NOMO-1 treated with DMSO at 0.1 percent for 48 hours (cell line): ENCODE results near the gene SMARCAD1.
"Not testable (repeated sequence)": the region's sequence is repeated elsewhere in the genome, so short reads cannot be mapped to it uniquely, and the experiment has no call there.

Source experiments
- DNase-seq: peaks from one replicate; lab custom pipeline; 2025; ENCODE audit not compliant: unreplicated experiment; lab: John Stamatoyannopoulos, UW

SMARCAD1 gene

DNA sequence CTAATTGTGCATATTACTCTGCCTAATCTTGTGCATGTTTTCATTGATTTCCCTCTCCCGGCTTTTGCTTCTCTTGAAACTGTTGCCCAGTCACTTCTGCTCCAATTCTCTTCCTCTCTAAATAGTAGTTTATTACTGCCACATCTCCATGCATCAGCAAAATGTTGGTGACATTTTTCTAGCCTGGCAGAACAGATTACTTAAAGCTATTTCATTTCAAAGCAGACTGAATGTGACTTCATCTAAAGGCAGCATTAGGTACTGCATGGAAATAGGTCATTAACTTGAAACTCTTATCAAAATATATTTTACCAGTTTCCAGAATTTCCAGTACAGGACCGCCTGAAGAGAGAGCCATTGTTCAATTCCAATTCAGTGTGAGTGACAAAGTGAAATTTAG, 82.6 kb downstream of the SMARCAD1 start:
- DNase-seq: no peak

DNA sequence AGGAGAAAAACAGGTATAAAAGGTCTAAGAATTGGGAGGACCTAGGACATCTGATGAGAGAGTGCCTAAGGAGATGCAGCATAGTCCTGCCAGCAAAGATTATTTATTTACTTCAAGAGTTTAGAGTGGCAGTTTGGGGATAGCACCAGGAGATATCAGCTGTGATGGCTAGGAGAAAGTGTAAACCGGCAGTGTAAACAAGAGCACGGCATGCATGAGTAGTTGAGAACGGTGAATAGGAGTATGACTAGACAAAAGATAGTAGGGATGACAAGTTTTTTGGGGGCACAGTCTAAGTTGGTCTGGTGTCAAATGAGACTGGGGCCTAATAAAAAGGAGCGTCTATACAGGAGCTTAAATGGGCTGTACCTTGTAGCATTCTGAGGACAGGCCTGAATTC, 86.3 kb downstream of the SMARCAD1 start:
- DNase-seq: not testable (repeated sequence)

DNA sequence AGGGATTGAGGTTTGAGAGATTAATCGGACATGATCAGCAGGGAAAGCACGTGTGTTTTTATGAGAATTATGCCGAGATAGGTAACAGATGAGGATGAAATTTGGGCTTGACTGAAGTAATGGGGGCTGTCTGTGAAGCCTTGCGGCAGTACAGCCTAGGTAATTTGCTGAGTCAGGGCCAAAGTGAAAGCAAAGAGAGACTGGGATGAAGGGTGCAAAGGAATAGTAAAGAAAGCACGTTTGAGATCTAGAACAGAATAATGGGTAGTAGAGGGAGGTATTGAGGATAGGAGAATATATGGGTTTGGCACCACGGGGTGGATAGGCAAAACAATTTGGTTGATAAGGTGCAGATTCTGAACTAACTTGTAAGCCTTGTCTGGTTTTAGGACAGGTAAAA, 87.8 kb downstream of the SMARCAD1 start:
- not testable (repeated sequence) for DNase-seq

DNA sequence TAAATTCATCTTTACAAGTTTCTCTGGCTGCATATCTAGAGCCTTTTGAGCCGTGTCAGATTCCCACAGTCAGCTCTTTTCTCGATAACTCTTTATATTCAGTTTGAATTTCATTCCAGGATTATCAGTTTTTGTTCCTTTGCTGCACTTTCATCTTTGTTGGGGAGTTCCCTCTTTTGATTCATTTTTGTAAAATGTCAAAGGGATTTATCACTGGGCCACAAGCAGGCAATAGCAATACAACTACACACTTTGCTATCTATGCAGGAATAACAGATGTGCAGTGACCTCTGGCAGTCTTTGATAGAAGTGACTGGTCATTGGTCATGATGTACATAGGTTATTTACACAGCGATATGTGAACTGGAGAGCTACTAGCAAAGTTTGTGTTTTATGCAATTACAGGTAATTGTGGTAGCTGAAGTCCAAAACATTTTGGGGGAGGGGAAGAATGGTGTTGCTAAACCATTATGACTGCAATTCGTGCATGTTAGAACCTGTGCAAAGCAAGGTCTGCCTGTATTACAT, 91.1 kb downstream of the SMARCAD1 start:
- no peak for DNase-seq

DNA sequence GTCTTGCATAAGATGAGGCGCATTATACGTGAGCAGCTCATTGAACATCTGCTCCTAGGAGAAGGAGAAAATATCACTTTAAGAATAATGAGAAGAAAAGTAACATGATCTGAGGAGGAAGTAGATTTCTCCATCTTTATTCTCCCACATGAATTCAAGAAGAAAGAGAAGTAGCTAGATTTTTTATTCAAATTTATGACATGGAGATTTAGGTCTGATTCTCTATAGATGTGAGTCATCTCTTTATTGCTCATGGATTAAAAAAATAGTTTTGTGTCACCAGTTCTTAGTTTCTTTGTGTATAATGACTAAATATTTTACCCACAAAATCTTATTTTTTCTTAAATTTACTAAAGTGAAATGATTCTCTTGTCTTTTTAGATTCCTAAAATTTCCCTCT, 94.5 kb downstream of the SMARCAD1 start:
- DNase-seq: no peak

DNA sequence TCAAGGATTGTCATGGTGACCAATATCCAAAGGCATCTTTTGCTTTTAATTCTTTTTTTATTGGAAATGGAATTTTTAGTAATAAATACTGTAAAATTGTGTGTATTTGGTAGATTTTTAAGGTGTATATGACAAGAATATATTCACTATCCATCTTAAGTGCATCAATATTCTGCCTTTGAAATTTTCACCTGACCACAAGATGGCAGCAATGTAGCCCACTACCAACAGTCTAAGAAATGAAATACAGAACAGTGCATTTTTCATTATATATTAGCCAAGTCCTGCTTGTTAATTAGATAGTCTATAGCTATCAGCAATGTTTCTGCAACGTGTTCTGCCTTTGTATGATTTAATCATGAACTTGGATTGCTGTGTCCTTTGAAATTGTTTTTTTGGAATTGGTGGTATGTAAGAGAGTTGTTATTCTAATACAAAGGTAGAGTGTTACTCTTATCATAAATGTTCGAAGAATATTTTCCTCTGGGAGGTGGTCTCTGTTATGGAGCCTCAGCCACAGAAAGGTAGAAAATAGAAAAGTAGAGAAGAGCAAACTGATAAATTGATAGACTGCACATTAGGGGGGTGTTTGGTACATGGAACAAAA, 96.8 kb downstream of the SMARCAD1 start:
- peak; percentile 3 for DNase-seq

DNA sequence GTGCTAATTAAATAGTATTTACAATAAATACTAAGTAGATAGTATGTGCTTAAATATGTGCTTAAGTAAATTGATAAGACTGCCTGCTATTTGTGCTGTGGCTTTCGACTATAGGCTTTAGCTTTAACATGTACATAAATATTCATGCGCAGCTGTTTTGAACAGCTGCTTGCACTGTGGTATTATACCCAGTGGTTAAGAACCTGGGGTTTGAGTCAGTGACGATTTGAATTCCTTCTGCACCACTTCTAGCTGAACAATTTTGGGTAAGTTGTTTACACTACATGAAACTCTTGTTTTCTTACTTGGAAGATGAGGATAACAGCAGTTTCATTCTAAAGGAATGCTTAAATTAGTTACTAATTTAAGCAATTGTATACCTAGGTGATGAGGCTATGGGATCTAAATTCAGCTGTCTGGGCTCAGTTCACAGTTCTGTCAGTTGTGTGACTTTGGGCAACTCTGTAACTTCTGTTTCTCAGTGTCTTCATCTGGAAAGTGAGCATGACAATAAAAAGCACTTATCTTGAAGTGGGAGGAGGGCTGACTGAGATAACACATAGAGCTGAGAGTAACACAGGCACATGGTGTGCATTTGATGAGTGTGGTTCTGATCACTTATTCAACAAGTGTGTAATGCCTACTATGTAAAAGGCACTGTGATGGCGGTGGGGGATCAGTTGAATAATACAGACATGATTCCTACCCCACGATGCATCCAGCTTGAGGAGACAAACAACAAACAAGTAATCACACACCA, 98.0 kb downstream of the SMARCAD1 start:
- no peak for DNase-seq

DNA sequence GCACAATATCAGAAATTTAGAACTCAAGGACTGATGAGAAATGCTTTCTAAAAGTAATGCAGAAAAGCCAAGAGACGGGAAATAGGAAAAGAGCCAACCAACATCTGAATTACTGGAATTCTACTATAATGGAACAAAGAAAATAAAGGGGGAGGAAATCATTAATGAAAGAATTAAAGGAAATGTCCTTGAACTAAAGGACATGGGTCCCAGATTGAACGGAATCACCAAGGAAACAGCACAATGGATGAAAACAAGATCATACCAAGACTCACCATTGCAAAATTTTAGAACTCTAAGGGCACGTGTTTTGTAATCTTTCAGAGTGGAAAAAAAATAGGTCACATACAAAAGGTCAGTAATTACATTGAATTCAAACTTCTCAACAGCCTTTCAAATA, 99.0 kb downstream of the SMARCAD1 start:
- no peak for DNase-seq

DNA sequence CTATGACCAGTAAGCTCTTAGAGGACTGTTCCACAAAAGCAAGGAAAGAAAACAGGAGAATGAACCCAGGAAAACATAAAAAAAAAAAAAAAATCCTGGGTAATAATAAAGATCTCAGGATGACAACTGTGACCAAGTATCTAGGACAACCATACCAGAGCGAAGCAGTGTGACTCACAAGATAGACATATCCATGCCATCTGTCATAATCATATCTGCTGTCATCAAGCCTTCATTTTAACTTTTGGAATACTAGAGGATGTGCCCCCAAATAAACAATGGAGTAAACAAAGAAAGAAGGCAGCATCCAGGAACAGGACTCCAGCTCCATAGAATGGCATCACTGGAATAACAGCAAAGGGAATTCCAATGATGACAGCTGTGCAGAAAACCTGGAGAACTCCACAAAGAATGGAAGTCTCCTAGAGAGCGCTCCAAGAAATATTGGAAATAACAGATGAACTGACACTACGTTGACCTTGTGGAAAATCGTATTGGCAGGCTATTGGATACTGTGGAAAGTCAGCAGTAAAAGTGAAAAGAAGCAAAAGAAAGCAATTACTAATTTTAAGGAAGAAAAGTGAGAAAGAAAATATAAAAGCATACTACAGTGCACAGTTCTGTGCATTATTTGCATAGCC, 99.7 kb downstream of the SMARCAD1 start:
- DNase-seq: no peak

DNA sequence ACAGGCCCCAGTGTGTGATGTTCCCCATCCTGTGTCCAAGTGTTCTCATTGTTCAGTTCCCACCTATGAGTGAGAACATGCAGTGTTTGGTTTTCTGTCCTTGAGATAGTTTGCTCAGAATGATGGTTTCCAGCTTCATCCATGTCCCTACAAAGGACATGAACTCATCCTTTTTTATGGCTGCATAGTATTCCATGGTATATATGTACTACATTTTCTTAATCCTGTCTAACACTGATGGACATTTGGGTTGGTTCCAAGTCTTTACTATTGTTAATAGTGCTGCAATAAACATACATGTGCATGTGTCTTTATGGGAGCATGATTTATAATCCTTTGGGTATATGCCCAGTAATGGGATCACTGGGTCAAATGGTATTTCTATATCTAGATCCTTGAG, 112.3 kb downstream of the SMARCAD1 start:
- not testable (repeated sequence) for DNase-seq

DNA sequence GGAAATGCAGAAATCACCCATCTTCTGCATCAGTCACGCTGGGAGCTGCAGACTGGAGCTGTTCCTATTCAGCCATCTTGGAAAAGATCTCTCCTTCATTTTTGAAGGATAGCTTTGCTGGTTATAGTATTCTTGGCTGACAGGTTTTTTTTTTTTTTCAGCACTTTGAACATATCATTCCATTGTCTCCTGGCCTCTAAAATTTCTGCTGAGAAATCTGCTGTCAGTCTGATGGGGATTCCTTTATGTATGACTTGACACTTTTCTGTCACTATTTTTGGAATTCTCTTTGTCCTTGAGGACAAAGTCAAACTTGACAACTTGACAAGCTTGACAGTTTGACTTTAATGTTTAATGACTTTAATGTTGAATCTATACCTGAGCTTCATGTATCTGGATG, 118.2 kb downstream of the SMARCAD1 start:
- no peak for DNase-seq

DNA sequence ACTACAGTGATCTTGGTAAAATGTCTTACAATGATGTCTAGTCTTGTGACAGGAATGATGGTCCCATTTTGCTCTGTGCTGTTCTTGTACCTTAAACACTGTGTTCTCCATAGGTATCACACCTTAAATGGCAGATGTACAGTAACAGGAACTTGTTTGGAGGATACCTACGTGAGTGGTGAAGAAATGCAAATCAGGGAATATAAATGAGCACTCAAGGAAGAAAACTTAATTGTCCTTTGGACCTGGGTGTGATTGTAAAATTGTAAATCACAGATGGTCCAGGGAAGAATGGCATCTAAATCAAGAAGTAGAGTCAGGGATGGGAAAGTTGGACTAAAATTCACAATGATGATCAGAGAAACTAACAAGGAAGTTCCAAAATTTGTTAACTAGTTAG, 122.3 kb downstream of the SMARCAD1 start:
- DNase-seq: no peak

DNA sequence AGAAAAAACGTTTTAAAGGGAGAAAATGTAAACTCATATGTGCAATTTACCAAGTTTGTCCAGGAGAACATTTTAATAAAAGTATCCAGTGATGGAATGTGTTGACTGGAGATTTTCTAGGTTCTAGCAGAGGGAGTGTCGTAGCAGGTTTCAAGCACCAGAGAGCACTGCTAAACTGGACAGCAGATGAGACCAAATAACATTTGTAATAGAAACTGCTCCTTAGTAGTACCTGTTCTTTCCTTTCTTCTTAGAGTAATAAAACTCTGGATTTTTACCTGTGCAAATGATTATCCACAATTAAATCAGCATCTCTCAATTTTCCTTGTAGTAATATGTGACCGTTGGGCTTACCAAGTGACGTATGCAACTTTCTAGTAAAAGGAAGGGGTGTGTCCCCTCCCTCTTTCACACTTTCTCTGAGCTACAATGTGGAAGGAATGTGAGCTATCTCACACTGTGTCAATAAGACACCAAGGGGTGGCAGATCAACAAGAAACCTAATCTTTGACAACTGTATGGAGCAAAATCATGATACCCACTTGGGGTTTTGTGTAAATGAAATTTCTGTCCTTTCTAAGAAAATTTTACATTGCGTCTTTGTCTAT, 125.4 kb downstream of the SMARCAD1 start:
- DNase-seq: no peak

DNA sequence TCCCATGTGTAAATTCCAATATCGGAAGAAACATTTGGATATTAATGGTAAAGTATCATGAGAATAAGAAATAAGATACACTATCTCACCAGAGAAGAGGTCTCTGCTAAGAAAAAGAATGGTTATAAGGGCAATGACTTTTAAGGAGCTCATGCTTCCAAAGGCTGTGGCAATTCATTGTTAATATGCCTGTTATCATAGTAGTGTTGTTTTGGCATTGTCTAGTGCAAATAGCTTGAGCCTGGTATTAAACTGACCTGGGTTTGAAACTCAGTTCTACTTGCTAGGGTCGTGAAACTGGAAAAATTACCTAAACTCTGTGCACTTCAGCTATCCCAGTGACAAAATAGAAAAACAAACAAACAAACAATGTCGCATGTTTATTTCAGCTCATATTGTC, 126.2 kb downstream of the SMARCAD1 start:
- no peak for DNase-seq

DNA sequence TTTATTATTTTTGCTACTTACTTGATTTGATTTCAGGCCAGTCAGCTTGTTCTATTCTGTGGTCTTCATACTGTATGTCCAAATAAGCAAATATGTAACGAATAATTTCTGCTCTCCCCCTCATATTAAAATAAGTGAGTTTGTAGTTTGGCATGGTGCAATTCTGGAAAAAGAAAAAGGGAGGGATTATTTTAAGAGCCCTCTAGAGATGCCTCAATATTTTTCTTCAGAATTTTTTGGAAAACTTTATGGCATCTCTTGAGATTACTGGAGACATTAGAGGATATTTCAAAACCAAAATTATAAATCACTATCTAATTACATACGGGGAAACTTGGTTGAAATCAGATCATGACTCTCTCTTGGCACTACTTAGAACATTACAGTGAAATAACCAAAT, 126.8 kb downstream of the SMARCAD1 start:
- no peak for DNase-seq

DNA sequence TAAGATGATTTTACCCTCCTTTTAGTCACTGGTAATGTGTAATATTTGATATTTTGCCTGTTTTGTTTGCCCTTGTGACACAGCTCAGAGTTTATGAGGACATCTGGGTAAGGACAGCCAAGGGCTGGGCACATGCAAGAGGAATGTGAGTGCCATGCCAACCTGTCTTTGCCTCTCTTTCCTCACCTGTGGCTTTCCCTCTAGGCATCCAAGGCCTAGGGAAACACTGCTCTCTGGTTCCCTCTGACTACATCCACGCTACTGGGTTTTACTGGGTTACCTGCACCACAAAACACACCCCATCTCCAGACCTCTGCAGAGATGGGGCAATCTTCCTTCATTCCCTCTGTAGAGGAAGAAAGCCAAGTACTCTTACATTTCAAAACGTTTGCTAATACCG, 127.3 kb downstream of the SMARCAD1 start:
- DNase-seq: no peak

DNA sequence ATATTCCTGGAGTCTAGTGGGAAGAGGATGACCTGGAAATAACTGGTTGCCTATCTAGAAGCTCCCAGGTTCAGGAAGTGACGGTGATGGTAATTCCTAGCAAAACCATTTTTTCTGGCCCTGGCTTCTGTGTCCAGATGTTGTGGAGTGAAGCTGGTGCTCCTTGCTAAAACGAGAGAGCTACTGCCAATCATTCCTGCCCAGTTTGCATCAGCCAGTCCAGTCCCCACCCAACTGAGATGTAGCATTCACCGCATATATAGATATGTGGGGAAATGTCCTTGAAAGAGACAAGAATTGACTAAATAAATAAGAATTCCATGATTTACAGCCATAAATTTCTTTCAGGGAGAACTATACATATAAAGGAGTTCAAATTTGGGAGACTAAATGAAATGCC, 128.6 kb downstream of the SMARCAD1 start:
- no peak for DNase-seq

DNA sequence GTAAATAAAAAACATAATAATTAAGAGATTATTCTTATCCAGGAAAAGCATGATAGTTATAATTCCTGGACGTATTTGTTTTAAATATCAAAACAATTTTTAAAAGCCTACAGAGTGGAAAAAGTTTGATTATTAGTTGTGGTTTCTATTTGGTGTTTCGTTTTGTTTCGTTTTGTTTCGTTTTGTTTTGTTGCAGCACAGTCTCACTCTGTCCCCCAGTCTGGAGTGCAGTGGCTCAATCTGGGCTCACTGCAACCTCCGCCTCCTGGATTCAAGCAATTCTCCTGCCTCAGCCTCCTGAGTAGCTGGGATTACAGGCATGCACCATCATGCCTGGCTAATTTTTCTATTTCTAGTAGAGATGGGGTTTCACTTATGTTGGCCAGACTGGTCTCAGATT, 129.1 kb downstream of the SMARCAD1 start:
- DNase-seq: not testable (repeated sequence)

DNA sequence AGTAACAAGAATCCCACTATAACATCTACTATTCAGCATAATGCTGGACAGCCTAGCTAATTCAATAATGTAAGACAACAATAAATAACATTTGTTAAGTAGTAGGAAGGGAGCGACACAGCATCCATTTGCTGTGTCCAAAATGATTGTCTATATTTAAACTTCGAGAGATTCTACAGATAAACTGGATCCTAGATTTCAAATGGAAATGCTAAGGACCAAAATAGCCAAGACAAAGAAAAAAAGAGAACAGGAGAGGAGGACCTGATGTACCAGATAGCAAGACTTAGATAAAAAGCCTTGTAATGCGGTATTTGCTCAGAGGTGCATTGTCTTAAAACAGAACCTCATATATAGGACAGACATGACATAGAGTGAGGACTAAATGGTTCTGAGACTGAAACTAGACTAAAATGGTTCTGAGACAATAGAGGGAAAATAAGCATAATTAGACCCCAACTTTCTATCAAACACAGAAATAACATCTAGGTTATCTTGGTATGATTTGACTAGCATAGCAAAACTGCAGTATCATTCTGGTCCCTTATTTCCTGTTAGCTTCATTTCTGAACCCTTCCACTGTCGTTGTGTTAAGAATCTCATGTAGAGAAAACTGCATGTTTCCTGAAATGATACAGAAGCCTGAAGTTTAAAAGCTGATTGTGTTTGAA, 131.2 kb downstream of the SMARCAD1 start:
- no peak for DNase-seq

DNA sequence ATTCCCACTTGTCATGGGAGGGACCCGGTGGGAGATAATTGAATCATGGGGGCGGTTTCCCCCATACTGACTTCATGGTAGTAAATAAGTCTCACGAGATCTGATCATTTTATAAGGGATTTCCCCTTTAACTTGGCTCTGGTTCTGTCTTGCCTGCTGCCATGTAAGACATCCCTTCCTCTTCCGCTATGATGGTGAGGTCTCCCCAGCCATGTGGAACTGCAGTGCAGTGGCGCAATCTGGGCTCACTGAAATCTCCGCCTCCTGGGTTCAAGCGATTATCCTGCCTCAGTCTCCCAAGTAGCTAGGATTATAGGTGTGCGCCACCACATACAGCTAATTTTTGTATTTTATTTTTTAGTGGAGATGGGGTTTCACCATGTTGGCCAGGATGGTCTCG, 132.1 kb downstream of the SMARCAD1 start:
- no peak for DNase-seq
